T-helper 2 cell (primary cell): ENCODE results near the gene SNX9.

Experiments
- DNase-seq, 5 experiments: peaks; one replicate each; pipeline versions ENCODE4 v3.0.0 to v3.0.0-alpha.2; 2012 to 2022

SNX9 gene

DNA sequence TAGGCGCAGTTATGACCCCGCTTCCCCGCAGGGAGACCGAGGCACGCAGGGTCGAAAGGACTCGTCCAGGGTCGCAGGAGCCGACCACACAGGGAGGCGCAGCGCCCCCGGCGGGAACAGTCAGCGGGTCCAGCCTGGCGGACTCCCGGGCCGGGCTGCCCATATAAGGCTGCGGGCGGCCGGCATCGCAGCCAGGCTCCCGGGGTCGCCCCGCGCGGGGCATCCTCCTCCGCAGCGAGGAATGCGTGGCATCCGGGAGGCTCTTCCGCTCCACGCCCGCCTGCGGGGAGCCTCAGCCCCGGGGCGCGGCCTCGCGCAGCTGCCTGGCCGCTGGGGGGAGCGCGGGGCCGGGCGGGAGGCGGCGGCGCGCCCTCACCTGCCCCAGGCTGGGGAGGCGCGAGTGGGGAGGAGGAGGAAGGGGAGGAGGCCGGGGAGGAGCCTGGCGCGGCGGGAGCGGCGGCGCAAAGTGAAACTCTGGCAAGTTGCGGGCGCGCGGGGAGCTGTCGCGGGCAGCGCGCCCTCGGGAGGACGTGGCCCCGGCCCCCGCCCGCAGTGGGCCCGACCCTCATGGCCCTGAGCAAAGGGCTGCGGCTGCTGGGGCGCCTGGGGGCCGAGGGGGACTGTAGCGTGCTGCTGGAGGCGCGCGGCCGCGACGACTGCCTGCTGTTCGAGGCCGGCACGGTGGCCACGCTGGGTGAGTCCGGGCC lies 158.5 kb downstream of the SNX9 start, which contains the start of gene SYNJ2:
SYNJ2 (plus strand) TSS at position 469 of the 707 bp plus-strand sequence; CDS start at position 568, 99 bp downstream.
- DNase-seq, result peak; percentile 59 to 90 (median 79)

DNA sequence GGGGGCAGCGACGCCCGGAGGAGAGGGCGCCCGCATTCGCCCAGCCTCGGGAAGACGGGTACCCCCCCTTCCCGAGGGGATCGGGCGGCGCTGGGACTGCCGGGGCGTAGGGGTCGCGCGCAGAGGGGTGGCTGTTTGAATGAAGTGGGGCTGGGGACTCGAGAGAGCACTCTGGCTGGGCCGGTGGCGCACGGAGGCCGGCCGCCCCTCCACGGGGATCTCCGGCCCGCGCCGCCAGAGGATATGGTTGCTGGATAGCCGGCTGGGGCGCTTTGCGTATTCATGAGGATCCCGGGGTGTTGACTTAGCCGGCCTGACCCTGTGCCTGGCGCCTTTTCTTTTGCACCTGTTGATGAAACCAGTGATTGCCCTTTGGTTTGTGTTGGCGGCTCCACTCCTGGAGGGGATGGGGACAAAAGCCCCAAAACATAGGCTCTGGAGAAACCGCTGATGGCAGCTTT lies 159.1 kb downstream of the SNX9 start:
- peak in 3 of 5 experiments; percentile 17 to 44 (median 22) for DNase-seq

GRCh38 chr6:157982563-157983405 lies 159.7 kb downstream of the SNX9 start:
- DNase-seq, result peak in 1 of 5 experiments; percentile 19

GRCh38 chr6:157983406-157984119 lies 160.5 kb downstream of the SNX9 start:
- DNase-seq, result no peak

GRCh38 chr6:157984128-157984527 lies 161.1 kb downstream of the SNX9 start:
- DNase-seq, result no peak

GRCh38 chr6:157984686-157985225 lies 161.7 kb downstream of the SNX9 start:
- DNase-seq, result no peak

- no peak for DNase-seq
Measured at GRCh38 chr6:157985378-157986155, 162.5 kb downstream of the SNX9 start.

GRCh38 chr6:157987788-157988699 lies 165.0 kb downstream of the SNX9 start:
- DNase-seq, result no peak

GRCh38 chr6:157988700-157989063 lies 165.6 kb downstream of the SNX9 start:
- DNase-seq, result no peak

GRCh38 chr6:157989541-157990289 lies 166.7 kb downstream of the SNX9 start:
- DNase-seq, result no peak

- DNase-seq, result peak in 2 of 5 experiments; percentile 2 to 38
Measured at GRCh38 chr6:157990321-157991066, 167.4 kb downstream of the SNX9 start.

GRCh38 chr6:157991067-157991432 lies 168.0 kb downstream of the SNX9 start:
- DNase-seq, result no peak

DNA sequence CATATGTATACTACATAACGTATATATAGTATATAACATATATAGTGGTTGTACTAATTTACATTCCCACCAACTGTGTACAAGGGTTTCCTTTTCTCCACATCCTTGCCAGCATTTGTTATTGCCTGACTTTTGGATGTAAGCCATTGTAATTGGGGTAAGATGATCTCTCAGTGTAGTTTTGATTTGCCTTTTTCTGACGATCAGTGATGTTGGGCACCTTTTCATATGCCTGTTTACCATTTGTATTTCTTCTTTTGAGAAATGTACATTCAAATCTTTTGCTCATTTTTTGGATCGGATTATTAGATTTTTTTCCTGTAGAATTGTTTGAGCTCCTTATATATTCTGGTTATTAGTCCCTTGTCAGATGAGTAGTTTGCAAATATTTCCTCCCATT lies 170.0 kb downstream of the SNX9 start:
- no peak for DNase-seq

- DNase-seq, result no peak
Measured at GRCh38 chr6:157994125-157994795, 171.2 kb downstream of the SNX9 start.
